Embryonic facial prominence (tissue), 1 donor: ENCODE measurements around the gene AIRE.

Experiments used
- DNase-seq: peaks from one replicate; pipeline ENCODE4 v3.0.0-alpha.2; 2016; ENCODE audit errors: extremely low spot score

AIRE gene

GRCh38 chr21:44324106-44324853, 38.6 kb downstream of the AIRE start:
- no peak for DNase-seq

GRCh38 chr21:44324854-44325107, 39.1 kb downstream of the AIRE start:
- DNase-seq: no peak

- no peak for DNase-seq
These were observed 40.0 kb downstream of the AIRE start for GRCh38 chr21:44325386-44326271.

GRCh38 chr21:44326272-44326647, 40.6 kb downstream of the AIRE start:
- no peak for DNase-seq

GRCh38 chr21:44326716-44327602, 41.3 kb downstream of the AIRE start:
- no peak for DNase-seq

- DNase-seq: no peak
These were observed 41.9 kb downstream of the AIRE start for GRCh38 chr21:44327603-44327974.

- no peak for DNase-seq
These were observed 42.7 kb downstream of the AIRE start for GRCh38 chr21:44328242-44328895.

- no peak for DNase-seq
These were observed 43.6 kb downstream of the AIRE start for GRCh38 chr21:44329086-44329889.

GRCh38 chr21:44329971-44330681, 44.5 kb downstream of the AIRE start:
- no peak for DNase-seq

GRCh38 chr21:44330698-44331097, 45.0 kb downstream of the AIRE start:
- DNase-seq: no peak

GRCh38 chr21:44331209-44331608, 45.5 kb downstream of the AIRE start:
- no peak for DNase-seq

- no peak for DNase-seq
These were observed 46.1 kb downstream of the AIRE start for GRCh38 chr21:44331650-44332307.

- DNase-seq: no peak
These were observed 46.7 kb downstream of the AIRE start for GRCh38 chr21:44332383-44332782.

GRCh38 chr21:44332965-44333364, 47.3 kb downstream of the AIRE start:
- no peak for DNase-seq

- DNase-seq: no peak
These were observed 48.0 kb downstream of the AIRE start for GRCh38 chr21:44333509-44334328.

- no peak for DNase-seq
These were observed 48.8 kb downstream of the AIRE start for GRCh38 chr21:44334329-44335030.

GRCh38 chr21:44335266-44336059, 49.8 kb downstream of the AIRE start:
- no peak for DNase-seq
